Kidney epithelial cell (primary cell): ENCODE data around the gene DAPP1. TPM values are rescaled to one million over a fixed set of nuclear protein-coding genes. Genes with fewer than 3 reads are reported as not detected.

Experiments
- DNase-seq: peaks from one replicate; pipeline ENCODE4 v3.0.0-alpha.2; 2010; ENCODE audit warnings: low read depth
- H3K27me3 ChIP-seq: 2 replicates; pipeline ENCODE4 v1.6.0; 2011; ENCODE audit warnings: low read length; ENCODE audit not compliant: control insufficient read depth, insufficient read depth
- H3K36me3 ChIP-seq: 2 replicates; pipeline ENCODE4 v1.5.1; 2011; ENCODE audit warnings: low read length; ENCODE audit not compliant: control insufficient read depth, insufficient read depth
- H3K4me3 ChIP-seq: 2 replicates; pipeline ENCODE4 v1.5.1; 2011; ENCODE audit warnings: low read depth, mild to moderate bottlenecking, control low read depth, low read length
- total RNA-seq: library from RNA; depleted of rRNA; stranded (reverse); fragments of >200 nt; gene quantifications from 2 replicates; pipeline ENCODE4 v1.2.3, GENCODE V29; 2015
- TF ChIP-seq, protein P1 (sequence below): IDR thresholded peaks from 2 replicates; pipeline ENCODE4 v1.5.1; 2011; ENCODE audit warnings: mild to moderate bottlenecking, moderate library complexity, low read length, control low read depth, inconsistent platforms; ENCODE audit not compliant: insufficient read depth, poor library complexity, severe bottlenecking

Gene DAPP1
- total RNA-seq, 1 donor from 2014 or later: 29.0 TPM

DNA sequence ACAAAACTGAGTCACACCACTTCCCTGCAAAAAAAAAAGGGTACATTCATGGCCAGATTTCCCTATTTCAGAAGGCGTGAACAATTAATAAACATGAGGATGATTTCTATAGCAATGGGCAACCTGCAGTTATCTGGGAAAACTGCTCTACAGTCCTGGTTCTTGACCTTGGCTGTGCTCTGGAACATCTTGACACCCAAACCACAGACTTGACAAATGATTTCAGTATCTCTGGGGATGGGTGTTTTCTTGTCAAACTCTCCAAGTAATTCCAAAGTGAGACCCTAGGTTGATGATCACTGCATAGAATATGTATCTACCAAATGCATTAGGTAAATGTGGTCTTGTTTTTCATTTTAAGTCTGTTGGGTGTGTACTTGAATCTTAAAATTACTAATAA lies 2.0 kb downstream of the DAPP1 start:
- TF ChIP-seq, protein P1, sequence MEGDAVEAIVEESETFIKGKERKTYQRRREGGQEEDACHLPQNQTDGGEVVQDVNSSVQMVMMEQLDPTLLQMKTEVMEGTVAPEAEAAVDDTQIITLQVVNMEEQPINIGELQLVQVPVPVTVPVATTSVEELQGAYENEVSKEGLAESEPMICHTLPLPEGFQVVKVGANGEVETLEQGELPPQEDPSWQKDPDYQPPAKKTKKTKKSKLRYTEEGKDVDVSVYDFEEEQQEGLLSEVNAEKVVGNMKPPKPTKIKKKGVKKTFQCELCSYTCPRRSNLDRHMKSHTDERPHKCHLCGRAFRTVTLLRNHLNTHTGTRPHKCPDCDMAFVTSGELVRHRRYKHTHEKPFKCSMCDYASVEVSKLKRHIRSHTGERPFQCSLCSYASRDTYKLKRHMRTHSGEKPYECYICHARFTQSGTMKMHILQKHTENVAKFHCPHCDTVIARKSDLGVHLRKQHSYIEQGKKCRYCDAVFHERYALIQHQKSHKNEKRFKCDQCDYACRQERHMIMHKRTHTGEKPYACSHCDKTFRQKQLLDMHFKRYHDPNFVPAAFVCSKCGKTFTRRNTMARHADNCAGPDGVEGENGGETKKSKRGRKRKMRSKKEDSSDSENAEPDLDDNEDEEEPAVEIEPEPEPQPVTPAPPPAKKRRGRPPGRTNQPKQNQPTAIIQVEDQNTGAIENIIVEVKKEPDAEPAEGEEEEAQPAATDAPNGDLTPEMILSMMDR: no peak
- DNase-seq: no peak
- H3K4me3 ChIP-seq: no peak overlapping the region
- no peaks in the 10 kb centered on the region for H3K27me3 ChIP-seq
- H3K36me3 ChIP-seq: no peaks in the 10 kb centered on the region

GRCh38 chr4:99821918-99822503 lies 5.4 kb downstream of the DAPP1 start:
- DNase-seq: no peak
- TF ChIP-seq, protein P1: no peak
- no peaks in the 10 kb centered on the region for H3K27me3 ChIP-seq
- no peak overlapping the region for H3K4me3 ChIP-seq
- H3K36me3 ChIP-seq: no peaks in the 10 kb centered on the region

- TF ChIP-seq, protein P1: no peak
- Histone ChIP-seq H3K27me3 (no peaks in the 10 kb centered on the region), H3K4me3 (no peak overlapping the region)
These were observed 6.1 kb downstream of the DAPP1 start for GRCh38 chr4:99822734-99823133.

GRCh38 chr4:99824070-99824599 lies 7.5 kb downstream of the DAPP1 start:
- Histone ChIP-seq H3K36me3 (no peaks in the 10 kb centered on the region), H3K4me3 (no peak overlapping the region), H3K27me3 (no peaks in the 10 kb centered on the region)
- TF ChIP-seq, protein P1: no peak
- DNase-seq: no peak

More at GRCh38 chr4:99822734-99823133, 6.1 kb downstream of the DAPP1 start:
- no peak for DNase-seq
- H3K36me3 ChIP-seq: no peaks in the 10 kb centered on the region

- no peaks in the 10 kb centered on the region for H3K36me3 ChIP-seq
- no peak overlapping the region for H3K4me3 ChIP-seq
- no peaks in the 10 kb centered on the region for H3K27me3 ChIP-seq
- TF ChIP-seq, protein P1: no peak
- DNase-seq: no peak
These were observed 8.6 kb downstream of the DAPP1 start for GRCh38 chr4:99825272-99825671.

DNA sequence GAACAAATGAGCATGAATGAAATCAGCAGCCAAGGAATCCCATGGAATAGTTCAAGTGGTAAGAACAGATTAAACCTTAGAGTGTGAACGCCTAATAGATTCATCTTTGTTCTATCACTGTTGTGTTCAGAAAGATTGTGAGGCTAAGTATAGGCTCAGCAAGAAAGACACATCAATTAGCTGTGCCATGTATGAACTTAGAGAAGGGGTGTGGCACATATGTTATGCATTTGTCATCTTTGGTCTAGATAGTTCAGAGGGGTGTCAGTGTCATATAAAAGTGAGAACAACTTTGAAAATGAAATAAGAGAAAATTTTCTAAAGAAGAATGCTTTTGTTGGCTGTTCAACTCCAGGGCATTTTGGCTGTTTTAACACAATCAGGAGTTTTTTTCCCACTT lies 9.4 kb downstream of the DAPP1 start:
- Histone ChIP-seq H3K27me3 (no peaks in the 10 kb centered on the region), H3K36me3 (no peaks in the 10 kb centered on the region), H3K4me3 (no peak overlapping the region)
- TF ChIP-seq, protein P1: no peak
- DNase-seq: no peak
